MV-4-11 (cell line): ENCODE results near the gene MAT2A.
"Not testable (repeated sequence)": the region's sequence is repeated elsewhere in the genome, so short reads cannot be mapped to it uniquely, and the experiment has no call there.

ENCODE experiments used
- DNase-seq: peaks from one replicate; lab custom pipeline; 2025; lab: John Stamatoyannopoulos, UW

Gene MAT2A

DNA sequence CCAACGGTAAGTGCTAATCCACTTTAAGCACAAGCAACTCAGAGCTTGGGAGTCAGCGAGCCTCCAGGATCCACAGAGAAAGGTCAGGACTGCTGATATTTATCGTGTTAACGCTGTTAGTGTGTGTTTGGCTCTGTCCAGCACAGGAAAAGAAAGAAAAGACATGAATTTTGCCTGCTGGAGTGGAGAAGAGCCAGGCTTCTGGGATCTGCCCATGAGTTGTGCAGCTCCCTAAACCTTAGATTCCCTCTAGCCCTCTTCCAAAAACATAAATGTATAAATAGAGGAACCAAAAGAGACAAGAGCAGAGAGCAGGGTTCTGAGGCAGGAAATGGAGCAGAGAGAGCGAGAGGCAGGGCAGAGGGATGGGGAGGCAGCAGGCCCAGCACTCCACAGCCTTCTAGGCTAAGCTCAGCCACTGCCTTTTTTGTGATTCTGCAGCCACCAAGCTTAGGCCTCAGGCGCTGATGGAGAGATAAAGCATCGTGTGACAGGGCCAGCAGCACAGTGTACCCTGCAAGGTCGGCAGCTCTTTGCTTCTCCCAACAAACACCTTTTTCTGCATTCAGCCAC, 14.5 kb upstream of the MAT2A start:
- peak; percentile 41 for DNase-seq

DNA sequence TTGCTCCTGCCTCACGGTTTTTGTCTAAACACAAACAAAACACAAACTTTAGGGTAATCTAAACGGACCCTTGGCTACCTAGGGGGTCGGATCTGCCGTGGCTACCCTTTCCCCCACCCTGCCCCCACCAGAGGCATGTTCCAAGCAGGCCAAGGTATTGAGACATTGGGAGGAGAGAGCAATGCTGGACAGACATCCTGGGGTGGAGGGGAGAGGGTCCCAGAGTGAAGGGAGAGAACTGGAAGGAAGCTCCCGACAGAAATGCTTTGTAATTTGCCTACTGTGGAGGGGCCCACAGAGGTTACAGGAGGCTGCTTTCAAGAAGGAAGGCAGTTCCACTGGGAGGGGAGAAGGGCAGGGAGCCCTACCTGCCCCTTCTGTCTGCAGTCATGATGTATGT, 13.9 kb upstream of the MAT2A start:
- no peak for DNase-seq

DNA sequence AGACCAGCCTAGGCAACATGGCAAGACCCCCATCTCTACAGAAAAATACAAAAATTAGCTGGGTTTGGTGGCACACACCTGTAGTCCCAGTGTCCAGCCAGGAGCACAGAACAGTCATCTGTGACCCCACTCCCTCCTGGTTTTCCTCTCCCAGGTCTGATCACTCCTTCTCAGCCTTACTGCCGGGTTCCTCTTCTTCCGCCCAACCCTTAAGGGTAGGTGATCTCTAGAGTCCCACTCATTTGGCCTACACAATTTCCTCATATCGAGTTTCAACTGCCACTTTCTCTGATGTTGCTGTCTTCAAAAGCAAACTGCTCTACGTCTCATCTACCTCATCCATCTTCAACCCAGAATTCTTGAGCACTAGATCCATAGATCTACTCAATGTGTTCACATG, 13.4 kb upstream of the MAT2A start:
- peak; percentile 26 for DNase-seq

- DNase-seq = no peak
Measured at GRCh38 chr2:85527787-85528186, 11.2 kb upstream of the MAT2A start.

GRCh38 chr2:85528355-85528754, 10.6 kb upstream of the MAT2A start:
- DNase-seq = no peak

- no peak for DNase-seq
Measured at GRCh38 chr2:85529809-85530208, 9.2 kb upstream of the MAT2A start.

DNA sequence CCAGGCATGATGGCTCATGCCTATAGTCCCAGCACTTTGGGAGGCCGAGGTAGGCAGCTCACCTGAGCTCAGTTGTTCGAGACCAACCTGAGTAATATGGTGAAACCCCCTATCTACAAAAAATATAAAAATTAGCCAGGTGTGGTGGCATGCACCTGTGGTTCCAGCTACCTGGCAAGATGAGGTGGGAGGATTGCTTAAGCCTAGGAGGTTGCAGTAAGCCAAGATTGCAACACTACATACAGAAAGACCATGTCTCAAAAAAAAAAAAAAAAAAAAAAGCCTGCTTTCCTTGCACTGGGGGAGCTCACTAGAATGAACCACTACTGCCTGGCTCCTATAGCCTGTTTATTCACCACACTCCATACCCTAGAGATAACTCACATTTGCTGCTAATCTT, 7.4 kb upstream of the MAT2A start:
- no peak for DNase-seq

DNA sequence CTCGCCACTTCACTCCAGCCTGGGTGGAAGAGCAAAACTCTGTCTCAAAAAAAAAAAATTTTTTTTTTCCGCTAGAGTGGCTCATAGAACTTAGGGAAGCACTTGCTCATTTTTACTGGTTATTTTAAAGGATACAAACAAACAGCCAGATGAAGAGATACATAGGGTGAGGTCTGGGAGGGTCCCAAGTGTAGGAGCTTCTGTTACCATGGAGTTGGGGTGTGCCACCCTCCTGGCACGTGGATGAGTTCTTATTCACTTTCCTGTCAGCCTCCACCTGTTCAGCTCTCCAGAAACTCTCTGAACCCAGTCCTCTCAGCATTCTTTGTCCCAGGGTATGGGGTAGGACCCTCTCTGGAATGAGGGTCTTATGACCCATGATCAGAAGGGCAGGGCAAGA, 4.9 kb upstream of the MAT2A start:
- no peak for DNase-seq

DNA sequence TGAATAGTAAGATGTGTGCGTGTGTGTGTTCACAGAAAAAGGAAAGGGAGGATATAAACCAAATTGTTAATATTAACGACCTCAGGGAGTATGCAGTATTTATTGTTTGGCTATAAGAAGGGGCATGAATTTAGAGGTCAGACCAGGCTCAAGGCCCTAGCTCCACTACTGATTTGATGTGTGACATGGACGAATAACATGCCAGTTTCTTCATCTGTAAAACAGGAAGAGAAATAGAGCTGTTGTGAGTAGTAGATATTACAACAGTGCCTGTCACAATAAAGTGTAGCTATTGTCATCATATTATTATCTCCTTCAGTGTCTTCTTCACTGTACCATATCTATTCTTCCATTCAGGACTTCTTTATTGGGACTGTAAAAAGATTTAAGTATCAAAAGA, 4.1 kb upstream of the MAT2A start:
- DNase-seq = peak; percentile 64

DNA sequence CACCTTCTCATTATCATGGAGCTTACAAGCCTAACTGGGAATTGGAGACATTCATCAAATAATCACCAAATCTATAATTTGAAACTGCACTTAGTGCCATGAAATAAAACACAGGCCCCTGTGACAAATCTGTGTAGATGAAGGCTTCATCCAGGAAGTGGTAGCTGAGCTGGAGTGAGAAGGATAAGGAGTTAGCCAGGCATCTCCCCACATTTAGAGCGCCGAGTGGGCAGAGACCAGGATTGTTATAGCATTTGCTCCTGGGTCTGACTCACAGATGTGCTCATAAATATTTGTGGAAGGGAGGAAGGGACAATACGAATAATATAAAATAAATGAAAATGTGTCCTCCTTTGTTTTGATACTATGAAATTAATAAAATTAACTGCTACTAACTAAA, 2.5 kb upstream of the MAT2A start:
- no peak for DNase-seq

DNA sequence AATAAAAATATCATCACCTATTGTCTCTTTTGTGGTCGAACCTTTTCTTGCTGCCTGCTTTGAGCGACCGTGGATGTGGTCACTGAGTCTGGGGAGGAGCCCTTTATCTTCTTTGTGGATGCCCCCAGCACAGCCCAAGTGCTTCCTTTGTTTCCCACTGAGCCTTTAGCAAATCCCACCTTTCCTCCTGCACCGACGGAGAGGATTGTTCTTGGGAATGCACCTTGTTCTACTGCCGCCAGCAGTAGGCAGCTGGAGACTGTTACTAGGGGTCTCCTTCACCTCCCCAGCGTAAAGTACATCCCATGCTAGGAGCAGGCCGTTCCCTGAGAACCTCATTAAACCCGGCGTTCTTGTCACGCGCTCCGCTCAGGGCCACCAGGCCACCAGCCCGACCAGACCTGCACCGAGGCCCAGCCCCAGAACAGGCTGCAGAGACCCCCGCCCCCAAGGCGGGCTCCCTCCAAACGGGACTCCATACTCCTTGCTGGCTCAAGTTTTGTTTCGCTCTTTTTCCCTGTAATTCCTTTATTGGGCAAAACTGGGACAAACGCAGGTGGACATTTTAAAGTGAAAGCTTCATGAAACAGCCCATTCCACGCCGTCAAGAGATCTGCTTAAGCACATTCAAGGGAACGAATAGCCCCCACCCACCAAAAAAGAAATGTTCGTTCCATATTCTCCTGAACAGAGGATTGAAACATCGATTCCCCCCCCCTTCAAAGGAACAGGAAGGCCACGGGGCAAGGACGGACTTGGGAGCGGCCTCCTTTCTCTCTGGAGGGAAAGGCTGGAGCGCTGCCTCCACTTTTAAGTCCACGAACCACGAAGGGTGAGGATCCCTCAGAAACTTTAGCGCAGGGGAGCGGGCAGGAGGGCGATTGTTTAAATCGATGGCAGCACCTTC, 1.1 kb upstream of the MAT2A start:
- peak; percentile 49 for DNase-seq

GRCh38 chr2:85539361-85540132, 579 bp downstream of the MAT2A start:
- DNase-seq = peak; percentile 60

DNA sequence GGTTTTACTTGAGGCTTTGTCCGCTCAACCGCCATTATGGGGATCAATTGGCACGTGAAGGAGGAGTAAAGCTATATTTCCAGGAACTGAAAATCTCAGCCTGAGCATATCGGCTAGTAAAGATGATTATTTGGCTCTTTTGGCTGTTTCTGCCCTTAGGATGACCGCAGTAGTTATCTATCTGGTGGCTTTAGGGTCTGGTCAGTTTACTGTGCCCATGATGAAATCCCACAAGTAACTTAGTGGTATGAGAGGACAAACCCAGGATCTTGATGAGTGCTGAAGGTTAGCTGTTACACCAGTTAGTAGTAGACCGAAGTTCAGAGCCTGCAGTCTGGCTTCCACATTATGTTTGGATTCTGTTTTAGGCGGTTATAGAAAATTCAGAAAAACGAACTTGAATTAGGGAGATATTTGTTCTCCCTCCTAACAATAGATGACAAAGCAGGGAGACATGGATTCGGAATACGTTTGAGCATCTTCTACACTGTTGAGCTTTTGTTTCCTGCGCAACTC, 1.2 kb downstream of the MAT2A start:
- peak; percentile 36 for DNase-seq

GRCh38 chr2:85541262-85541661, 2.3 kb downstream of the MAT2A start:
- no peak for DNase-seq

GRCh38 chr2:85541753-85542457, 2.9 kb downstream of the MAT2A start:
- DNase-seq = no peak

DNA sequence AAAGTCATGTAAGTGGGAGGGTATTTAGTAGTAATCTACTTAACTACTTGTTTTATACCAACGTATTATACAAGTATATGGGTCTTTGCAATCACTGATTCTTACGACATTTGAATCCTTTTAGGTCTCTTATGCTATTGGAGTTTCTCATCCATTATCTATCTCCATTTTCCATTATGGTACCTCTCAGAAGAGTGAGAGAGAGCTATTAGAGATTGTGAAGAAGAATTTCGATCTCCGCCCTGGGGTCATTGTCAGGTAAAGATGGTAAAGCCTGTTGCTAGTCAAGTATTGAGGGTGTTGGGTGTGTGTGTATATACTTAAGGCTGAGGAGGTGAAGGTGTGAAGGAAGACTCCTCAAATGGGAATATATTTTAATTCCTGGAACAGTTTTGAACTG, 3.8 kb downstream of the MAT2A start:
- DNase-seq = no peak

- not testable (repeated sequence) for DNase-seq
Measured at GRCh38 chr2:85544254-85544691, 5.3 kb downstream of the MAT2A start.

GRCh38 chr2:85544915-85545779, 6.2 kb downstream of the MAT2A start:
- not testable (repeated sequence) for DNase-seq

DNA sequence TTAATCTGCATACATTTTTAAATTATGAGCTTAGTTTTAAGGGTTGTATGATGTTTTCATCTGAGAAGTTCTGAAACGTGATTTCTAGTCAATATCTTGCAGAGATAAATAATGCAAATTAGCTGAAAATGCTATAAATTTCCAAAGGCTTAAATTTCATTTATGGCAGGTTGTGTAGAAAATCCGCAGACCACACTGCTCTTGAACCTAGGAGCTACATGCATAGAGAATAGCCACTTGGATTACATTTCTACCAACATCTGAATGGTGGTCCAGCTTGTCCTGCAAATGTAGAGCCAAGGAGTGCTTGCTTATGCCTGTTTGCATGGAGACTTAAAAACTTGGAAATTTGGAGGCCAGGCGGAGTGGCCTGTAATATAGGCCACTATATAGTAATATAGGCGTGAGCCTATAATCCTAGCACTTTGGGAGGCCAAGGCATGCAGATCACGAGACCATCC, 6.8 kb downstream of the MAT2A start:
- DNase-seq = no peak

- no peak for DNase-seq
Measured at GRCh38 chr2:85547089-85547858, 8.3 kb downstream of the MAT2A start.
